Anterior cingulate cortex (tissue), 58 donors: ENCODE results near the gene IPP.
"Not testable (repeated sequence)": the region's sequence is repeated elsewhere in the genome, so short reads cannot be mapped to it uniquely, and the experiment has no call there.

Experiments
- DNase-seq, 58 donors: peaks; one replicate each; lab custom pipeline; 2025; lab: John Stamatoyannopoulos, UW

Gene IPP

GRCh38 chr1:45746922-45747321, 3.5 kb downstream of the IPP start:
- DNase-seq, result no peak

DNA sequence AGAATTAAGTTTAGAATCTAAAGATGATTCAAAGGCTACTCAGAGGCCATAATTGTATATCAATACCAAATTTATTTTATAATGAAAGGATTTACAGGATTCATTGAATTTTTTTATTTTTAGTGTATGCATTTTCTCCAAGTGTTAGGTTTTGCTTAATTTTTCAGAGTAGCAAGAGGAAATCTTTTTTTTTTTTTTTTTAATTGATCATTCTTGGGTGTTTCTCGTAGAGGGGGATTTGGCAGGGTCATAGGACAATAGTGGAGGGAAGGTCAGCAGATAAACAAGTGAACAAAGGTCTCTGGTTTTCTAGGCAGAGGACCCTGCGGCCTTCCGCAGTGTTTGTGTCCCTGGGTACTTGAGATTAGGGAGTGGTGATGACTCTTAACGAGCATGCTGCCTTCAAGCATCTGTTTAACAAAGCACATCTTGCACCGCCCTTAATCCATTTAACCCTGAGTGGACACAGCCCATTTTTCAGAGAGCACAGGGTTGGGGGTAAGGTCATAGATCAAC, 10.8 kb downstream of the IPP start:
- not testable (repeated sequence) for DNase-seq

- no peak for DNase-seq
These were observed 11.3 kb downstream of the IPP start for GRCh38 chr1:45739137-45739536.

GRCh38 chr1:45730780-45731319, 19.6 kb downstream of the IPP start:
- no peak for DNase-seq

DNA sequence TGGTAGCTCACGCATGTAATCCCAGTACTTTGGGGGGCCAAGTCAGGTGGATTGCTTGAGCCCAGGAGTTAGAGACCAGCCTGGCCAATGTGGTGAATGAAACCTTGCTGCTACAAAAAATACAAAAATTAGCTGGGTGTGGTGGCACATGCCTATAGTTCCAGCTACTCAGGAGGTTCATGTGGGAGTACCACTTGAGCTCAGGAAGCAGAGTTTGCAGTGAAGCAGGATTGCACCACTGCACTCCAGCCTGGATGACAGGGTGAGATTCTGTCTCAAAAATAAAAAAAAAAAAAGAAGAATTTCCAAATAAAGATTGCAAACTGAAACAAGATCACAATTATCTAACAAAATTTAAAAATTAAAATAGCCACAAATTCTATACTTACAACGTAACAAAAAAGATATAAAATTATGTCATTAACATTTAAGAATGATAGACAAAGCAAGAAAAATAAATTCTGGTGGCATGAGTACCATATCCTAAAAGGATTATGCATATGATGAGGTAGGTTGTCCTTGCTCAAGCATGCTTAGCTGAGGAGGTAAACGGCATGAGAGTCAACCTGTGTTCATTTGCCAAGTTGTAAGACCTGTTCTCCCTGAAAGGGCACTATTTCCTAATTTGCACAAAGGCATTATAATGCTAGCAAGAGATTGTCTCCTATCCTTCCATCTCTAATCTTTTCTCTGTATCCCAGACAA, 20.2 kb downstream of the IPP start:
- no peak for DNase-seq

DNA sequence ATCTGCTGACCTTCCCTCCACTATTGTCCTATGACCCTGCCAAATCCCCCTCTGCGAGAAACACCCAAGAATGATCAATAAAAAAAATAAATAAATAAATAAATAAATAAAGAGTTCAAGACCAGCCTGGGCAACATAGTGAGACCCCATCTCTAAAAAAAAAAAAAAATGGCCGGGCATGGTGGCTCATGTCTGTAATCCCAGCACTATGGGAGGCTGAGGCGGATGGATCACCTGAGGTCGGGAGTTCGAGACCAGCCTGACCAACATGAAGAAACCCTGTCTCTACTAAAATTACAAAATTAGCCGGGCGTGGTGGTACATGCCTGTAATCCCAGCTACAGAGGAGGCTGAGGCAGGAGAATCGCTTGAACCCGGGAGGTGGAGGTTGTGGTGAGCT, 24.4 kb downstream of the IPP start:
- DNase-seq, result not testable (repeated sequence)

DNA sequence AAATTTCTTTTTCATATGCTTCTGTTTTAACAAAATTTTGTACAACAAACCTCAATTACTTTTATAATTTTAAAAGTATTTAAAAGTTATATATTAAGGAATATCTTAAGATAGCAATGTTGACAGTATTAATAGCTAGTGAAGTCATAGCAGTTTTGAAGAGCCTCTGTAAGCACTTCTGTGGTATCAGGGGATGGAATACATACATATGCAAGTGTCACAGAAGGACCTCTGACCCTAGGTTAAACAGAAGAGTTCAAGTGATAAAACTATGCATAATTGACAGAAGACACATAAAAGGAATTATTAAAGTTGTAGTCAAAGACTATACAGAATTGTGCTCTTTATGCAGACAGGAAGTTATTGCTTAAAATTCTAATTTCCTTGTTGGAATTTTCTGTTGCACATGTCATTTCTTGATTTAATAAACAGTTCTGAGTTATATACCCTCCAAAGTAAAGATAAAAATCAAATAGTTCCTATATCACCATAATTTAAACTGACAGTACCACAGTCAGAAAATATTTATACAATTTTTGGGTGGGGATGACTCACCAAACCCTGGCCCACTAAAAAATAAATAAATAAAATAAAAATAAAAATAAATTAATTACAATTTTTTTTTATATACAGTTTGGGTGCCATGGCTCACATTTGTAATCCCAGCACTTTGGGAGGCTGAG, 27.1 kb downstream of the IPP start:
- no peak for DNase-seq

DNA sequence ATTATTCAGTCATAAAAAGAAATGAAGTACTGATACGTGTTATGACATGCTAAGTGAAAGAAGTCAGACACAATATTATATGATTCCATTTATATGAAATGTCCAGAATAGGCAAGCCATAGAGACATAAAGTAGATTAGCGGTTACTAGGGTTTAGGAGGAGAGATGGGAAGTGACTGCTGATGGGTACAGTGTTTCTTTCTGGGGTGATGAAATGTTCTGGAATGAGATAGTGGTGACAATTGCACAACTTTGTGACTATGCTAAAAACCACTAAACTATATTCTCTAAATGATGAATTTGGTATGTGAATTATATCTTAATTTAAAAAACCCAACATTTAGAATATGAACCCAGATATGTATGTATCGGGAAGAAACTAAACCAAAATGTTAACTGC, 27.6 kb downstream of the IPP start:
- no peak for DNase-seq

DNA sequence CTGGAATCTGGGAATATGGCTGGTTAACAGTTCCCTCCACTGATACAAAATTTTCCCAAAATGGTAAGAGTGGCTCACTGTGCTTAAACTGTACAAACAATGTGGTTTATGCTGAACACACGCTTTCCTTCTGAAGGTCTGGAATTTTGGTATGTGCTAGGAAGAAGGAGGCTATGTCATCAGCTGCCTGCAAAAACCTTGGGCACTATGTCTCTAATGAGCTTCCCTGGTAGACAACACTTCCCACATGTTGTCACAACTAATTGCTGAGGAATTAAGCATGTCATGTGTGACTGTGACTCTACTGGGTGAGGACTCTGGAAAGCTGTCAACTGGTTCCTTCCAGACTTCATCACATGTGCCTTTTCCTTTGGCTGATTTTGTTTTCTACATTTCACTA, 29.2 kb downstream of the IPP start:
- no peak for DNase-seq

GRCh38 chr1:45718289-45718688, 32.2 kb downstream of the IPP start:
- no peak for DNase-seq

GRCh38 chr1:45717386-45717785, 33.1 kb downstream of the IPP start:
- not testable (repeated sequence) for DNase-seq

GRCh38 chr1:45716700-45717099, 33.8 kb downstream of the IPP start:
- DNase-seq, result no peak

DNA sequence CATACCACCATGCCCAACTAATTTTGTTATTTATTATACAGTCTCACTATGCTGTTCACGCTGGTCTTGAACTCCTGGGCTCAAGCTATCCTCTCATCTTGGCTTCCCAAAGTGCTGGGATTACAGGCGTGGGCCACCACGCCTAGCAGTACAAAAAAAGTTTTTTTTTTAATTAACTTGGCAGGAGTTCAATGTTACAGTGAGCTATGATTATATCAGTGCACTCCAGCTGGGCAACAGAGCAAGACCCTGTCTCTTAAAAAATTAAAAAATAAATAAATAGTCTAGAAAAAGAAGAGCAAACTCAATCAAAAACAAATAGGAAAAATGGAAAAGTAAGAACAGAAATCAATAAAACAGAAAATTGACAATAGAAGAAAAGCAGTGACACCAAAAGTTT, 36.7 kb downstream of the IPP start:
- no peak for DNase-seq

DNA sequence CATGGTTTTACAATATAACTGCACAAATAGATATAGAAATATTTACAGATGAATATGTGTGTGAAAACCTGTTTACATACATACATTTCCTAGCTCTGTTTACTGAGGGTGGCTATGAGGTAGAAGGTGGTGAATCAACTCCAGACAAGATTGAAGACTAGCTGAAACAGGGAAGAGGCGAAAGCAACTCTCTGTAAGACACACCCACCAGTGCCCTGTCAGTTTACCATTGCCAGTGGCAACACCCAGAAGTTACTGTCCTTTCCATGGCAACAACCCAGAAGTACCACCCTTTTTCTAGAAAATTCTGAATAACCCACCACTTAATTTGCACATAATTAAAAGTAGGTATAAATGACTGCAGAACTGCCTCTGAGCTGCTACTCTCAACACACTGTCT, 45.8 kb downstream of the IPP start:
- no peak for DNase-seq

- DNase-seq, result no peak
These were observed 55.6 kb downstream of the IPP start for GRCh38 chr1:45694823-45695222.

GRCh38 chr1:45693811-45694210, 56.6 kb downstream of the IPP start:
- not testable (repeated sequence) for DNase-seq

- DNase-seq, result peak in 57 of 58 donors; percentile 29 to 97 (median 66)
These were observed 62.4 kb downstream of the IPP start, which contains the start of gene TMEM69 for GRCh38 chr1:45687754-45688740. Gene TMEM69, plus strand, starts transcription at chr1:45688181. Its CDS starts 2,888 bp downstream, at chr1:45691069.

GRCh38 chr1:45687014-45687753, 63.3 kb downstream of the IPP start:
- peak; percentile 71 to 99 (median 96) for DNase-seq

GRCh38 chr1:45686288-45687013, 64.0 kb downstream of the IPP start, which contains the start of gene GPBP1L1:
Gene GPBP1L1, minus strand, starts transcription at chr1:45686533. Its CDS starts 27,446 bp downstream, at chr1:45659087.
- DNase-seq, result peak; percentile 73 to 98 (median 96)
